ENCODE results near the gene GPR155.

The GPR155 gene

GRCh38 chr2:174512345-174512744, 25.5 kb upstream of the GPR155 start:
- Mint-ChIP-seq H3K27me3 (ENCODE audit: low read depth, poor library complexity) (peaks cover 10% of the 10 kb centered on the region), H3K4me3 (no peak overlapping the region), H3K9me3 (peaks cover 84% of the 10 kb centered on the region), H3K4me1 (no peaks in the 10 kb centered on the region), H3K27ac (no peak overlapping the region), H3K36me3 (ENCODE audit: low read depth) (peaks cover 25% of the 10 kb centered on the region)
- no peak for TF ChIP-seq CTCF (IDR thresholded peaks at IDR 0.05)
- DNase-seq: no peak

GRCh38 chr2:174511580-174512260, 24.9 kb upstream of the GPR155 start:
- TF ChIP-seq CTCF (IDR thresholded peaks at IDR 0.05): no peak
- peaks cover 87% of the 10 kb centered on the region for H3K9me3 Mint-ChIP-seq

GRCh38 chr2:174510583-174511189, 23.9 kb upstream of the GPR155 start:
- DNase-seq: no peak

More at GRCh38 chr2:174511580-174512260, 24.9 kb upstream of the GPR155 start:
- Mint-ChIP-seq H3K27me3 (ENCODE audit: low read depth, poor library complexity) (peaks cover 8% of the 10 kb centered on the region), H3K4me3 (no peak overlapping the region), H3K4me1 (no peaks in the 10 kb centered on the region), H3K36me3 (ENCODE audit: low read depth) (peaks cover 25% of the 10 kb centered on the region), H3K27ac (no peak overlapping the region)
- no peak for DNase-seq

GRCh38 chr2:174503161-174503809, 16.5 kb upstream of the GPR155 start:
- peaks cover 4% of the 10 kb centered on the region for H3K4me1 Mint-ChIP-seq
- H3K4me3 Mint-ChIP-seq: no peak overlapping the region
- no peaks in the 10 kb centered on the region for H3K36me3 Mint-ChIP-seq (ENCODE audit: low read depth)
- DNase-seq: no peak
- TF ChIP-seq CTCF (IDR thresholded peaks at IDR 0.05): no peak
- H3K27me3 Mint-ChIP-seq (ENCODE audit: low read depth, poor library complexity): peaks cover 3% of the 10 kb centered on the region
- peaks cover 18% of the 10 kb centered on the region for H3K9me3 Mint-ChIP-seq
- H3K27ac Mint-ChIP-seq: no peak overlapping the region

More at GRCh38 chr2:174510583-174511189, 23.9 kb upstream of the GPR155 start:
- H3K9me3 Mint-ChIP-seq: peaks cover 79% of the 10 kb centered on the region
- peaks cover 25% of the 10 kb centered on the region for H3K36me3 Mint-ChIP-seq (ENCODE audit: low read depth)
- no peak overlapping the region for H3K4me3 Mint-ChIP-seq
- no peaks in the 10 kb centered on the region for H3K4me1 Mint-ChIP-seq
- H3K27ac Mint-ChIP-seq: no peak overlapping the region
- peaks cover 7% of the 10 kb centered on the region for H3K27me3 Mint-ChIP-seq (ENCODE audit: low read depth, poor library complexity)
- no peak for TF ChIP-seq CTCF (IDR thresholded peaks at IDR 0.05)

- no peak for TF ChIP-seq CTCF (IDR thresholded peaks at IDR 0.05)
- Mint-ChIP-seq H3K9me3 (no peaks in the 10 kb centered on the region), H3K36me3 (ENCODE audit: low read depth) (no peaks in the 10 kb centered on the region), H3K4me3 (no peak overlapping the region), H3K27me3 (ENCODE audit: low read depth, poor library complexity) (peaks cover 3% of the 10 kb centered on the region), H3K4me1 (peaks cover 12% of the 10 kb centered on the region), H3K27ac (no peak overlapping the region)
- no peak for DNase-seq
These were observed 12.5 kb upstream of the GPR155 start for GRCh38 chr2:174499371-174499770.
